Ishikawa (cell line): ENCODE measurements around the gene SPG11.

Experiments
- CEBPB ChIP-seq: IDR thresholded peaks from 2 replicates; pipeline ENCODE4 v1.6.1; 2012
- CREB1 ChIP-seq: IDR thresholded peaks from 2 replicates; pipeline ENCODE4 v1.6.1; 2012; ENCODE audit warnings: low read depth
- EGR1 ChIP-seq: IDR thresholded peaks from 2 replicates; pipeline ENCODE4 v1.6.1; 2012
- EP300 ChIP-seq: IDR thresholded peaks from 2 replicates; pipeline ENCODE4 v1.6.1; 2012; ENCODE audit warnings: borderline replicate concordance
- FOXM1 ChIP-seq: IDR thresholded peaks from 2 replicates; pipeline ENCODE4 v1.6.1; 2012; ENCODE audit warnings: low read depth, borderline replicate concordance
- MAX ChIP-seq: IDR thresholded peaks from 2 replicates; pipeline ENCODE4 v1.6.1; 2012
- RAD21 ChIP-seq: IDR thresholded peaks from 2 replicates; pipeline ENCODE4 v1.6.1; 2012; ENCODE audit warnings: low read depth
- REST ChIP-seq: IDR thresholded peaks from 2 replicates; pipeline ENCODE4 v1.6.1; 2012; ENCODE audit warnings: low read depth, mild to moderate bottlenecking
- TAF1 ChIP-seq: IDR thresholded peaks from 2 replicates; pipeline ENCODE4 v1.6.1; 2012; ENCODE audit warnings: low read depth, mild to moderate bottlenecking
- TCF12 ChIP-seq: IDR thresholded peaks from 2 replicates; pipeline ENCODE4 v1.6.1; 2012; ENCODE audit warnings: low read depth
- USF1 ChIP-seq: IDR thresholded peaks from 2 replicates; pipeline ENCODE4 v1.6.1; 2012
- YY1 ChIP-seq: IDR thresholded peaks from 2 replicates; pipeline ENCODE4 v1.6.1; 2012; ENCODE audit warnings: low read depth

GRCh38 chr15:44623178-44623577, 40.3 kb downstream of the SPG11 start:
- TF ChIP-seq YY1 (no peak), FOXM1 (no peak), TCF12 (no peak), TAF1 (no peak), MAX (no peak), RAD21 (no peak), CREB1 (no peak), USF1 (no peak), EP300 (no peak), EGR1 (no peak), CEBPB (no peak), REST (no peak)
